ENCODE measurements around the gene CFAP141. TPM values are rescaled to one million over a fixed set of nuclear protein-coding genes. Genes with fewer than 3 reads are reported as not detected.

Gene CFAP141
- total and polyA plus RNA-seq, 2 donors from 2014 or later, result not detected

DNA sequence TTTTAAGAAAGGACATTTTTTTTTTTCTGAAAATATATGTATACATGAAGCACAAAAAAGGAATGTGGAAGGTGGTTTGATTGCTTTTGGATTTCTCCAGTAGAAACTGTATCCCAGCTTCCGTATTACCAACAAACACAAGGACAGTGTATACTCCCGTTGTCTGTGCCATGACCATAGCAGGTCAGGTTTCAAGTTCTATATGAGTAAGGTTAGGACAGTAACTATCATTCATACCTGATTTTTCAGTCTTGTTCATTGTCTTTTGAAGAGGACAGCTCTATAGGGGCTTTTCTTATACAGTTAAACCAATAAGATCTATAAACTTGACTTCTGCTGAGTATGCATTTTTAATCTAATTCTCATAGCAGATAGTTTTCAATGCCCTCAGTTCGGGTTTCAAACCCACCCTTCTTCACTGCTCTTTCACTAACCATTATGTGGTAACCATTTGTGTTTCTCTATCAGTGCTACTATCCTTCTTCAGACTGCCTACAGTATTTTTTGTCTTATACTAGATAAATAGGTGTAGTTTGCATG lies 34.2 kb upstream of the CFAP141 start:
- TF ChIP-seq, protein P1, sequence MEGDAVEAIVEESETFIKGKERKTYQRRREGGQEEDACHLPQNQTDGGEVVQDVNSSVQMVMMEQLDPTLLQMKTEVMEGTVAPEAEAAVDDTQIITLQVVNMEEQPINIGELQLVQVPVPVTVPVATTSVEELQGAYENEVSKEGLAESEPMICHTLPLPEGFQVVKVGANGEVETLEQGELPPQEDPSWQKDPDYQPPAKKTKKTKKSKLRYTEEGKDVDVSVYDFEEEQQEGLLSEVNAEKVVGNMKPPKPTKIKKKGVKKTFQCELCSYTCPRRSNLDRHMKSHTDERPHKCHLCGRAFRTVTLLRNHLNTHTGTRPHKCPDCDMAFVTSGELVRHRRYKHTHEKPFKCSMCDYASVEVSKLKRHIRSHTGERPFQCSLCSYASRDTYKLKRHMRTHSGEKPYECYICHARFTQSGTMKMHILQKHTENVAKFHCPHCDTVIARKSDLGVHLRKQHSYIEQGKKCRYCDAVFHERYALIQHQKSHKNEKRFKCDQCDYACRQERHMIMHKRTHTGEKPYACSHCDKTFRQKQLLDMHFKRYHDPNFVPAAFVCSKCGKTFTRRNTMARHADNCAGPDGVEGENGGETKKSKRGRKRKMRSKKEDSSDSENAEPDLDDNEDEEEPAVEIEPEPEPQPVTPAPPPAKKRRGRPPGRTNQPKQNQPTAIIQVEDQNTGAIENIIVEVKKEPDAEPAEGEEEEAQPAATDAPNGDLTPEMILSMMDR (IDR thresholded peaks at IDR 0.05; ENCODE audit: borderline replicate concordance, extremely low read depth, insufficient read depth), result no peak
- no peak overlapping the region for H3K9ac ChIP-seq (ENCODE audit: low read length in 3 of 3)
- no peak for FAIRE-seq

DNA sequence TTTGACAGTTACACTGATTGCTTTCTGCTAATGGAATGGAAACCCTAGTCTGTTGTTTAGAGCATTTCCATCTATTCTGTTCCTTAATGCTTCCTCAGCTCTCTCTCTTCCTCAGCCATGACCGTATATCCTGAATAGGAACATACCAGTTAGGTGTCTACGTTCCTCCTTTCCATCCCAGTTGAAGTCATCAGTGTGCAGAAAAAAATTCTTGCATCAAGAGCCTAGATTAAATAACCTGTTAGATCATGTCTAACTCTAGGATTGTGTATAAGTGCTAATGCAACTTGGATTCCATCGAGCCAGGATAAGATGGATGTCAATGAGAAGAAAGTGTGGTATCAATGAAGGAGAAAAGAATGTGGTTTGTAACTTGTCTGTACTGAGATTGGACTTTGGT lies 33.4 kb upstream of the CFAP141 start:
- H3K9me3 ChIP-seq (ENCODE audit: control insufficient read depth in 2 of 3, insufficient read depth in 1 of 3, low read length in 3 of 3), result no peaks in the 10 kb centered on the region
- H3K4me3 ChIP-seq (ENCODE audit: low read length in 3 of 3), result no peak overlapping the region
- no peak overlapping the region for H3K9ac ChIP-seq (ENCODE audit: low read length in 3 of 3)
- peaks cover 15 to 61% (median 60%) of the 10 kb centered on the region in 3 donors for H3K36me3 ChIP-seq (ENCODE audit: control insufficient read depth in 2 of 3, insufficient read depth in 3 of 3, low read length in 3 of 3)
- intact Hi-C loops (cut with DNase I), result no loop called here
- H3K27ac ChIP-seq (ENCODE audit: low read depth in 2 of 2, low read length in 2 of 2), result no peak overlapping the region
- TF ChIP-seq, protein P1 (IDR thresholded peaks at IDR 0.05; ENCODE audit: borderline replicate concordance, extremely low read depth, insufficient read depth), result no peak
- no peaks in the 10 kb centered on the region for H3K27me3 ChIP-seq (ENCODE audit: control insufficient read depth, insufficient read depth, low read length)
- no peaks in the 10 kb centered on the region for H3K4me1 ChIP-seq (ENCODE audit: control insufficient read depth in 2 of 3, insufficient read depth in 2 of 3, low read depth in 1 of 3, low read length in 3 of 3)
- FAIRE-seq (no peak), DNase-seq (no peak)

More for the DNA sequence above, 34.2 kb upstream of the CFAP141 start:
- intact Hi-C loops (cut with DNase I), result no loop called here
- H3K4me1 ChIP-seq (ENCODE audit: control insufficient read depth in 2 of 3, insufficient read depth in 2 of 3, low read depth in 1 of 3, low read length in 3 of 3), result no peaks in the 10 kb centered on the region
- DNase-seq, result no peak
- H3K27me3 ChIP-seq (ENCODE audit: control insufficient read depth, insufficient read depth, low read length), result no peaks in the 10 kb centered on the region
- peaks cover 17 to 61% (median 56%) of the 10 kb centered on the region in 3 donors for H3K36me3 ChIP-seq (ENCODE audit: control insufficient read depth in 2 of 3, insufficient read depth in 3 of 3, low read length in 3 of 3)
- no peak overlapping the region for H3K4me3 ChIP-seq (ENCODE audit: low read length in 3 of 3)
- no peaks in the 10 kb centered on the region for H3K9me3 ChIP-seq (ENCODE audit: control insufficient read depth in 2 of 3, insufficient read depth in 1 of 3, low read length in 3 of 3)
- no peak overlapping the region for H3K27ac ChIP-seq (ENCODE audit: low read depth in 2 of 2, low read length in 2 of 2)

DNA sequence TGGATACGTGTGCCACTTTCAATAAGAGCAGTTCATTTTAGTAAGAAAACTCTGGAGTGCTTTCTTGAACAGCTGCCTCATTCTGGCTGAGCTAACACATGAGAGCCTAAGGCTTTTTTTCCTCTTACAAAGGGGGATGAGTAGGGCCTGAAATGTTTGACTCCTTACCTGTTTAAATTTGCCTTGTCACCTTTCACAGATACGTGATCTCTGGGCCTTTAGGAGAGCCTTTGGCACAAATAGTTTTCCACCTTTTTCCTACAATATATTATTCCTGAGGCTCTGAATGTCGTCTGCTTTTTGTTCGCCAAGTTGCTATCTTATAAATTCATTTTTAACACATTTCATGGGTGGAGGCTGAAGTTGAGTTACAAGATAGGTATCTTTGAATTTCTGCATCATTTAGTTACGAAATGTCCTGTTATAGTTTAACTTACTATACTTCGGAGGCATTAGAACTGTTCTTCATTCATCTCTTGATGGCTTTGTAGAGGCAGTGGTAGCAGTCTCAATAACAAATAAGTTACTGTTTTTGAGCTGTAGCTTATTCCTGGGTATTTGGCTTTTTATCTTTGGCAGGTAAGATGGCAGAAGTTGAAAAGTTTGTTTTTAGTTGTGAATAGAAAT lies 31.9 kb upstream of the CFAP141 start:
- no peak overlapping the region for H3K4me3 ChIP-seq (ENCODE audit: low read length in 3 of 3)
- TF ChIP-seq, protein P1 (IDR thresholded peaks at IDR 0.05; ENCODE audit: borderline replicate concordance, extremely low read depth, insufficient read depth), result no peak
- H3K9ac ChIP-seq (ENCODE audit: low read length in 3 of 3), result no peak overlapping the region
- intact Hi-C loops (cut with DNase I), result no loop called here
- DNase-seq (no peak), FAIRE-seq (no peak)
- no peaks in the 10 kb centered on the region for H3K27me3 ChIP-seq (ENCODE audit: control insufficient read depth, insufficient read depth, low read length)
- H3K36me3 ChIP-seq (ENCODE audit: control insufficient read depth in 2 of 3, insufficient read depth in 3 of 3, low read length in 3 of 3), result peaks cover 16 to 52% (median 50%) of the 10 kb centered on the region in 3 donors
- H3K9me3 ChIP-seq (ENCODE audit: control insufficient read depth in 2 of 3, insufficient read depth in 1 of 3, low read length in 3 of 3), result no peaks in the 10 kb centered on the region
- H3K4me1 ChIP-seq (ENCODE audit: control insufficient read depth in 2 of 3, insufficient read depth in 2 of 3, low read depth in 1 of 3, low read length in 3 of 3), result no peaks in the 10 kb centered on the region
- H3K27ac ChIP-seq (ENCODE audit: low read depth in 2 of 2, low read length in 2 of 2), result no peak overlapping the region

All from kidney (tissue), 14 donors.